ENCODE data around the gene MCU. TPM values are rescaled to one million over a fixed set of nuclear protein-coding genes. Genes with fewer than 3 reads are reported as not detected.

The MCU gene
- total RNA-seq, 1 donor from 2014 or later, result 66.3 TPM

- Histone ChIP-seq H2AFZ (replicated peaks) (no peak overlapping the region), H3K4me1 (no peaks in the 10 kb centered on the region), H3K27ac (no peak overlapping the region), H3K36me3 (no peaks in the 10 kb centered on the region), H3K27me3 (no peaks in the 10 kb centered on the region), H3K9ac (no peak overlapping the region), H3K9me3 (ENCODE audit: low read depth) (no peaks in the 10 kb centered on the region), H3K4me3 (no peak overlapping the region), H3K4me2 (no peak overlapping the region), H4K20me1 (ENCODE audit: low read depth) (no peaks in the 10 kb centered on the region), H3K79me2 (ENCODE audit: low read depth) (no peaks in the 10 kb centered on the region), H3F3A (ENCODE audit: low read depth) (no peaks in the 10 kb centered on the region)
- Mint-ChIP-seq H3K27ac (no peak overlapping the region), H3K4me3 (no peak overlapping the region), H3K4me1 (no peaks in the 10 kb centered on the region), H3K36me3 (peaks cover 2% of the 10 kb centered on the region), H3K9me3 (no peaks in the 10 kb centered on the region), H3K27me3 (ENCODE audit: insufficient read depth, low read depth) (no peaks in the 10 kb centered on the region)
- DNase-seq (ENCODE audit: low spot score), result no peak
- TF ChIP-seq EZH2phosphoT487 (IDR thresholded peaks at IDR 0.05) (no peak), CTCF (IDR thresholded peaks at IDR 0.05) (no peak), EZH2 (IDR thresholded peaks at IDR 0.05) (no peak)
Measured at GRCh38 chr10:72840319-72840718, 148.4 kb downstream of the MCU start.

- no peaks in the 10 kb centered on the region for H3K9me3 Mint-ChIP-seq
- Histone ChIP-seq H2AFZ (replicated peaks) (no peak overlapping the region), H3K36me3 (no peaks in the 10 kb centered on the region), H3K4me3 (no peak overlapping the region), H3K27ac (no peak overlapping the region), H3K4me1 (no peaks in the 10 kb centered on the region), H3K27me3 (no peaks in the 10 kb centered on the region), H3K9me3 (ENCODE audit: low read depth) (no peaks in the 10 kb centered on the region), H3F3A (ENCODE audit: low read depth) (no peaks in the 10 kb centered on the region), H3K9ac (no peak overlapping the region), H3K4me2 (no peak overlapping the region), H3K79me2 (ENCODE audit: low read depth) (no peaks in the 10 kb centered on the region), H4K20me1 (ENCODE audit: low read depth) (no peaks in the 10 kb centered on the region)
- no peak overlapping the region for H3K27ac Mint-ChIP-seq
- no peaks in the 10 kb centered on the region for H3K4me1 Mint-ChIP-seq
- TF ChIP-seq EZH2 (IDR thresholded peaks at IDR 0.05), result no peak
- no peak for TF ChIP-seq CTCF (IDR thresholded peaks at IDR 0.05)
- TF ChIP-seq EZH2phosphoT487 (IDR thresholded peaks at IDR 0.05), result no peak
- peaks cover 2% of the 10 kb centered on the region for H3K36me3 Mint-ChIP-seq
- H3K4me3 Mint-ChIP-seq, result no peak overlapping the region
- no peak for DNase-seq (ENCODE audit: low spot score)
- H3K27me3 Mint-ChIP-seq (ENCODE audit: insufficient read depth, low read depth), result no peaks in the 10 kb centered on the region
Measured at GRCh38 chr10:72841487-72841886, 149.5 kb downstream of the MCU start.

- Histone ChIP-seq H3F3A (ENCODE audit: low read depth) (no peaks in the 10 kb centered on the region), H3K9me3 (ENCODE audit: low read depth) (no peaks in the 10 kb centered on the region), H3K27ac (no peak overlapping the region), H3K27me3 (no peaks in the 10 kb centered on the region), H3K9ac (no peak overlapping the region), H3K79me2 (ENCODE audit: low read depth) (no peaks in the 10 kb centered on the region), H3K4me3 (no peak overlapping the region), H3K4me1 (no peaks in the 10 kb centered on the region), H4K20me1 (ENCODE audit: low read depth) (no peaks in the 10 kb centered on the region), H2AFZ (replicated peaks) (no peak overlapping the region), H3K36me3 (no peaks in the 10 kb centered on the region), H3K4me2 (no peak overlapping the region)
- no peak for TF ChIP-seq EZH2 (IDR thresholded peaks at IDR 0.05)
- TF ChIP-seq CTCF (IDR thresholded peaks at IDR 0.05), result no peak
- no peak for TF ChIP-seq EZH2phosphoT487 (IDR thresholded peaks at IDR 0.05)
- Mint-ChIP-seq H3K4me3 (no peak overlapping the region), H3K4me1 (no peaks in the 10 kb centered on the region), H3K36me3 (peaks cover 2% of the 10 kb centered on the region), H3K9me3 (no peaks in the 10 kb centered on the region), H3K27me3 (ENCODE audit: insufficient read depth, low read depth) (no peaks in the 10 kb centered on the region), H3K27ac (no peak overlapping the region)
- no peak for DNase-seq (ENCODE audit: low spot score)
Measured at GRCh38 chr10:72842164-72842563, 150.2 kb downstream of the MCU start.

Measured in neural progenitor cell (in vitro differentiated cells).